BLaER1 treated with 17β-estradiol and CSF1 and Interleukin-3, amounts not matched to agents 10 nM and 100 nM (cell line): Measurements from ENCODE around the gene CTDSP2.

Experiments
- H3K27ac ChIP-seq, 11 experiments: shearing (Covaris generic); formaldehyde crosslinking; 2 replicates each; pipeline ENCODE4 v1.8.1; 2022
- H3K27me3 ChIP-seq, 11 experiments: shearing (Covaris generic); formaldehyde crosslinking; 2 replicates each; pipeline ENCODE4 v1.8.1; 2022
- H3K36me3 ChIP-seq, 11 experiments: shearing (Covaris generic); formaldehyde crosslinking; 2 replicates each; pipeline ENCODE4 v1.8.1; 2022
- H3K4me1 ChIP-seq, 10 experiments: shearing (Covaris generic); formaldehyde crosslinking; 2 replicates each; pipeline ENCODE4 v1.8.1; 2022
- H3K4me2 ChIP-seq, 11 experiments: shearing (Covaris generic); formaldehyde crosslinking; 2 replicates each; pipeline ENCODE4 v1.8.1; 2022
- H3K4me3 ChIP-seq, 10 experiments: shearing (Covaris generic); formaldehyde crosslinking; 2 replicates each; pipeline ENCODE4 v1.8.1; 2022
- H3K9ac ChIP-seq, 11 experiments: shearing (Covaris generic); formaldehyde crosslinking; 2 replicates each; pipeline ENCODE4 v1.8.1; 2022
- H3K9me3 ChIP-seq, 11 experiments: shearing (Covaris generic); formaldehyde crosslinking; replicated peaks in 1 of 11; 2 replicates each; pipeline ENCODE4 v1.8.1; 2022
- H4K20me1 ChIP-seq, 11 experiments: shearing (Covaris generic); formaldehyde crosslinking; 2 replicates each; pipeline ENCODE4 v1.8.1; 2022
- Cebpa-rat ChIP-seq, 11 experiments: shearing (Covaris generic); IDR thresholded peaks; 2 replicates each; pipeline ENCODE4 v1.8.1; 2022

The CTDSP2 gene

DNA sequence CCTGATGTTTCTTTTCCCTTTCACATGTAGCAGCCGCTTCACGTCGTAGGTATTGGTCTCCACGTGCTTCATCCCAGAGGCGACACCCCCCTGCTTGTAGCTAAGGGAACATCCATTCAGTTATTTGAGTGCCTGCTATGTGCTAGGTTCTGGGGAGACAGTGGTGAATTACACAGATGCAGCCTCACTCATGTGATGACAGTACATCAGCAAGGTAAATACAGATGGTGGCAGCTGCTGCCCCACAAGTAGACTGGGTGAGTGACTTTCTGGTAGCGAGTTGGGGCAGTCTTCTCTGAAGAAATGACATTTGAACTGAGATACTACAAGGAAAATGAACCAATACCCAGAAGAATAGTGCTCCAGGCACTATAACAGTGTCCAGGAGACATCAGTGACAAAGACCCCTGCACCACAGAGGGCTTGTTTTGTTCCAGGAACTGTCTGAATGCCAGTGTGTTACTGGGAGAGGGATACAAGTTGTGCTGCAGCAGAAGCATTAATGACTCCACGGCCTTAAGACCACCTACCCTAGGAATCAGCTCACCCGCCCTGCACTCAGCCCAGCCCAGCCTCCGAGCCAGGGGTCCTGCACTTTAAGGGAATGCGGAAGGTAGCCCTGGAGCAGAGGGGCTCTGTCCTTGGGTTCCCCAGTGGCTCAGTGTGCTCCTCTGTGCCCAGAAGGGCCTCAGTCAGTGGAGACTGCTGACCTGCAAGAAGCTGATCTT is 35.3 kb downstream of the CTDSP2 start:
- peaks cover 23 to 60% (median 47%) of the 10 kb centered on the region in 11 experiments; a peak in 21 of 22 replicates for H3K36me3 ChIP-seq
- H3K27me3 ChIP-seq = no peaks in the 10 kb centered on the region; a peak in 1 of 22 replicates
- no peak overlapping the region for H3K4me3 ChIP-seq
- no peaks in the 10 kb centered on the region for H3K9me3 ChIP-seq
- H4K20me1 ChIP-seq = peaks cover 0 to 11% (median 0%) of the 10 kb centered on the region in 11 experiments; a peak in 2 of 22 replicates
- H3K4me1 ChIP-seq = peaks cover 0 to 29% (median 4%) of the 10 kb centered on the region in 10 experiments; a peak in 10 of 20 replicates
- TF ChIP-seq Cebpa-rat (IDR thresholded peaks at IDR 0.05) = no peak
- H3K27ac ChIP-seq = no peak overlapping the region
- peak overlapping the region in 3 of 11 experiments; percentile 24 to 29 (median 27); a peak in 3 of 22 replicates for H3K4me2 ChIP-seq
- no peak overlapping the region for H3K9ac ChIP-seq

DNA sequence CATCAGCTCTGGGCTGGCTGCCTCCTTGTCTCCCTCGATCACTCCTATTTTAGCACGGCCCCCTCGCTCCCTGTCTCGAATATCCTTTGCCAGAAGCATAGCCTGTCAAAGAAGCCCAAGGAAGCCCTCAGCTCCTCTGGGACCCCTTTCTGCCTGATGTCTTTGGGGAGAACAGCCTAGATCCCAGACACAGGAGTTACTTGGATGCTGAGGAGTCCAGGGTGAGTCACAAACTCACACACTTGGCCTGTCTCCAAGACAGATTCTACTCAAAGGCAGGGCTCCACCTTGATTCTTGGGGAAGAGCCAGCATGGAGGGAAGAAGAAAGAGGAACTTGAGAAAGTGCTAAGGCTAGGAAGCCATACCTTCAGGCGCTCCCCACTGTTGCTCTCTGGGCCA is 36.1 kb downstream of the CTDSP2 start:
- Histone ChIP-seq H3K27me3 (no peaks in the 10 kb centered on the region; a peak in 1 of 22 replicates), H3K9ac (no peak overlapping the region), H3K4me3 (no peak overlapping the region), H3K9me3 (no peaks in the 10 kb centered on the region), H3K27ac (no peak overlapping the region), H3K4me1 (peaks cover 0 to 22% (median under 1%) of the 10 kb centered on the region in 10 experiments; a peak in 8 of 20 replicates), H3K36me3 (peaks cover 23 to 67% (median 48%) of the 10 kb centered on the region in 11 experiments; a peak in 21 of 22 replicates), H4K20me1 (peaks cover 0 to 11% (median 0%) of the 10 kb centered on the region in 11 experiments; a peak in 2 of 22 replicates), H3K4me2 (peak overlapping the region in 3 of 11 experiments; percentile 24 to 29 (median 27); a peak in 5 of 22 replicates)
- TF ChIP-seq Cebpa-rat (IDR thresholded peaks at IDR 0.05) = no peak

DNA sequence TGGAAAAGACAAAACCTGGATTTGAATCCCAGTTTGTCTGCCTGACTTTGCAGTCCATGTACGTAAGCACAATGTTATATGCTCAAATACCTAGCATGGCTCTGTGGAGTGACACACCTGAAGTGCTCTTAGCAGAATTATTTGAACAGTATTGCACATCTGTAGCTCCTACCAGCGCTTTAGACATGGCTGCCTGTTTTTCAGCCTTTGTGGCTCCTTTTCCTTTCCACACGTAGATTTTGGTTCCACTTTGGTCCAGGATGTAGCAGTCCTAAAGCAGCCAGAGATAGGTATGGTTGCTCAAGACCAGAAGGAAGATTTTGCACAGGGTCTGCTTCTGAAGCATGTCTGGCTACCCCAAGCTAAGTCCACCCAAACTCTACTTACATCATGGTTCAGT is 37.1 kb downstream of the CTDSP2 start:
- Histone ChIP-seq H3K4me1 (peaks cover 0 to 16% (median 0%) of the 10 kb centered on the region in 10 experiments; a peak in 5 of 20 replicates), H3K4me3 (no peak overlapping the region), H3K9ac (no peak overlapping the region), H3K27ac (no peak overlapping the region), H3K4me2 (no peak overlapping the region), H3K27me3 (no peaks in the 10 kb centered on the region; a peak in 1 of 22 replicates), H4K20me1 (peaks cover 0 to 11% (median 0%) of the 10 kb centered on the region in 11 experiments; a peak in 1 of 22 replicates), H3K36me3 (peaks cover 23 to 77% (median 51%) of the 10 kb centered on the region in 11 experiments; a peak in 21 of 22 replicates), H3K9me3 (no peaks in the 10 kb centered on the region)
- no peak for TF ChIP-seq Cebpa-rat (IDR thresholded peaks at IDR 0.05)

DNA sequence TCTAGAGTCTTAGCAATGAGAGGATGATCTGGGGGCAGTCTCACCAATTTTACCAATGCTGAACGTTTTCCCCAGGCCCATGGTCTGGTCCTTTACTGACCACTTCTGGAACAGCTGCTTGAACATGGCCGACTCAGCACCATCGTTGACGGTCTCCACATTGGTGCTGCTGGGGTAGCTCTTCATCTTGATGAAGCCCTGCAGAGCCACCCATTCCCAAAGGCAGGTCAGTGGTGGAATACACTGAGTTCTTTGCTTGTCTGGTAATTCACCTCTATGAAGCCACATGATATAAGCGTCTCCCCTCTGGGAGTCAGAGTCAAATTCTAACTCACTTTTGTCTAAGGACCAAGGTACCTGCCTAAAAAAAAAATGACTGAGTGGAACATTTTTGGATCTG is 38.2 kb downstream of the CTDSP2 start:
- Histone ChIP-seq H3K27me3 (no peaks in the 10 kb centered on the region; a peak in 1 of 22 replicates), H3K4me1 (peaks cover 0 to 14% (median 0%) of the 10 kb centered on the region in 10 experiments; a peak in 5 of 20 replicates), H3K4me2 (no peak overlapping the region), H3K36me3 (peaks cover 25 to 83% (median 57%) of the 10 kb centered on the region in 11 experiments), H4K20me1 (peaks cover 0 to 11% (median 0%) of the 10 kb centered on the region in 11 experiments; a peak in 1 of 22 replicates), H3K4me3 (no peak overlapping the region), H3K9ac (no peak overlapping the region), H3K27ac (no peak overlapping the region), H3K9me3 (no peaks in the 10 kb centered on the region)
- no peak for TF ChIP-seq Cebpa-rat (IDR thresholded peaks at IDR 0.05)

DNA sequence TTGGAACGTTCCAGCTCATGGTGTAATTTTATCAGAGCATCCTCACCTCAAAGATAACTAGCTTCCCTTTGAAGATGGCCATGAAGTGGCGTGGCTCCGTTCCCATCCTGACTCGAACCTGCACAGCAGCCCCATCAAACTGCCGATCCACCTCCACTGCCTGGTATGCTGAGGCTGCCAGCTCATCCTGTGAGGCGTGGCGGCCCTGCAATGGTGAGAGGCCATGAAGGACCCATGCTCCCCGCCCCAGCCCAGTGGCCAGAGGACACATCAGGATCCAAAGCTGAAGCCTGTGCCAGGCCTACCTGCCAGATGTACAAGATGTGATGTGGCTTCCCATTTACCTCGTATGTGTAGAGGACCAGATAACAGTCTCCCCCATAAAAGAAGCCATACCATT is 39.2 kb downstream of the CTDSP2 start:
- Histone ChIP-seq H3K4me3 (no peak overlapping the region), H3K27me3 (no peaks in the 10 kb centered on the region; a peak in 1 of 22 replicates), H3K4me1 (peaks cover 0 to 10% (median 0%) of the 10 kb centered on the region in 10 experiments; a peak in 5 of 20 replicates), H4K20me1 (peaks cover 0 to 11% (median 0%) of the 10 kb centered on the region in 11 experiments; a peak in 4 of 22 replicates), H3K36me3 (peaks cover 35 to 93% (median 67%) of the 10 kb centered on the region in 11 experiments), H3K4me2 (no peak overlapping the region), H3K9ac (no peak overlapping the region), H3K27ac (no peak overlapping the region), H3K9me3 (no peaks in the 10 kb centered on the region)
- no peak for TF ChIP-seq Cebpa-rat (IDR thresholded peaks at IDR 0.05)

DNA sequence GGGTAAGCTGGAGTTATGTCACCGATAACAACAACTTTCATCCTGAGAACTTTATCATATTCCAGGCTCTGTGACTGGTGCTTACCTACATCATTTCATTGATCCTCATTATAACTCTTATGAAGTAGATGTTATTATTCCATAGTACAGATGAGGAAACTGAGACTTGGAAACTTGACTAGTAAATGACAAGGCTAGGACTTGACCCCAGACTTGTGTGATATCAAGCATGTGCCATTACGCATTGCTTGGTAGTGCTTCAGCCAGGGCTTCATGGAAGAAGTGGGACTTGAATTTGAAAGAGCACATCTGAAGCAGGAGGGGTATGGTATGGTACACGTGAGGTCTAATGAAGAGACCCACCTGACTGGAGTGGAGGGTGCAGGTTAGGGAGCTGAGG is 39.9 kb downstream of the CTDSP2 start:
- Histone ChIP-seq H3K4me3 (no peak overlapping the region), H3K9ac (no peak overlapping the region), H3K4me1 (peaks cover 0 to 10% (median 0%) of the 10 kb centered on the region in 10 experiments; a peak in 5 of 20 replicates), H3K27ac (no peak overlapping the region), H3K36me3 (peaks cover 40 to 94% (median 73%) of the 10 kb centered on the region in 11 experiments), H3K27me3 (no peaks in the 10 kb centered on the region; a peak in 1 of 22 replicates), H3K9me3 (no peaks in the 10 kb centered on the region), H4K20me1 (peaks cover 0 to 13% (median 0%) of the 10 kb centered on the region in 11 experiments; a peak in 6 of 22 replicates), H3K4me2 (no peak overlapping the region)
- TF ChIP-seq Cebpa-rat (IDR thresholded peaks at IDR 0.05) = no peak

DNA sequence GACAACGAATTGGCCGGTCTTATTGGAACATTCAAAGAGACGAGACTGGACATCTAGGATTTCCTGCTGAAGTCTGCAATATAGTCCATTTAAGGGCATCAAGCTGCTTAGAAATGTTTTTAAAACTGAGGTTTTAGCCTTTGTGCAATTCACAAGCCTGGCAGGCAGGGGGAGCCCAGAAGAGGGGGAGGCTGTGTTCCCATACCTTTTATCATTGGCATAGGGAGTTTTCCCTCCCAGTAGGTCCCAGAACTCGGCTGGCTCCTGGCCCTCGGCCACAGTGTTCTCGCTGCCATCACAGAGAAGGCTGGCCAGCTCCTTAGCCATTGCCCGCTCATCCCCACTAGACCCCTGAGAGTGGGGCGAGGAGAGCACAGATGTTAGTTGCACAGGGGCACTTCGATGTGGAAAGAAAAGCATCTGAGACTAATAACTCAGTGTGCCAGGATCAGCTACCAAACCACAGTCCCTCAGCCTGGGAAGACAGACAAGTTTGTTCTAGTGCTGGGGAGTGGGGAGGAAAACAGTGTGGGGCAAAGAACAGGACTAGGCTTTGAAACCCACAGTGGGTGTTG is 43.1 kb downstream of the CTDSP2 start:
- Histone ChIP-seq H3K9me3 (no peaks in the 10 kb centered on the region), H3K9ac (no peak overlapping the region), H3K36me3 (peaks cover 51 to 99% (median 77%) of the 10 kb centered on the region in 11 experiments), H3K27ac (no peak overlapping the region), H4K20me1 (peaks cover 0 to 17% (median 5%) of the 10 kb centered on the region in 11 experiments; a peak in 8 of 22 replicates), H3K4me2 (no peak overlapping the region), H3K27me3 (no peaks in the 10 kb centered on the region; a peak in 1 of 22 replicates), H3K4me3 (no peak overlapping the region), H3K4me1 (peaks cover 0 to 3% (median 0%) of the 10 kb centered on the region in 10 experiments; a peak in 3 of 20 replicates)
- TF ChIP-seq Cebpa-rat (IDR thresholded peaks at IDR 0.05) = no peak

DNA sequence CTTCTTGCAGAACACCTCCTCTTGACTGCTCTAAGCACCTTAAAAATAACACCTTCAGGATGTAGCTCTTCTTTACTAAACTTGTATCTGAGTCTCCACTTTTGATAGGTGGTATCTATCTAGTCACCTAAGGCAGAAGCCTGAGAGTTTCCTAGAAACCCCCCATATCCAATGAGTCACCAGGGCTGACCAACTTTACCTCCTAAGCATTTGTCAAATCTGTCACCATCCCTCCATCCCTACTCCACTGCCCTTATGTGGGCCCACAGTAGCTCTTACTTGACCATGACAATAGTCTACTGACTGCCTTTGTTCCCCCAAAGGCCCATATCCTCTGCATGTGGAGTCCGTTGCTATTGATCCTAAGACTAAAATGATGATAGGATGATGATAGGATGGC is 43.9 kb downstream of the CTDSP2 start:
- H3K9me3 ChIP-seq = no peaks in the 10 kb centered on the region
- no peak overlapping the region for H3K4me2 ChIP-seq
- H3K4me3 ChIP-seq = no peak overlapping the region
- H3K27me3 ChIP-seq = no peaks in the 10 kb centered on the region
- H3K4me1 ChIP-seq = peaks cover 0 to 11% (median 3%) of the 10 kb centered on the region in 10 experiments; a peak in 10 of 20 replicates
- peaks cover 47 to 99% (median 74%) of the 10 kb centered on the region in 11 experiments for H3K36me3 ChIP-seq
- TF ChIP-seq Cebpa-rat (IDR thresholded peaks at IDR 0.05) = no peak
- H3K9ac ChIP-seq = no peak overlapping the region
- H3K27ac ChIP-seq = no peak overlapping the region
- H4K20me1 ChIP-seq = peaks cover 0 to 23% (median 5%) of the 10 kb centered on the region in 11 experiments; a peak in 9 of 22 replicates

DNA sequence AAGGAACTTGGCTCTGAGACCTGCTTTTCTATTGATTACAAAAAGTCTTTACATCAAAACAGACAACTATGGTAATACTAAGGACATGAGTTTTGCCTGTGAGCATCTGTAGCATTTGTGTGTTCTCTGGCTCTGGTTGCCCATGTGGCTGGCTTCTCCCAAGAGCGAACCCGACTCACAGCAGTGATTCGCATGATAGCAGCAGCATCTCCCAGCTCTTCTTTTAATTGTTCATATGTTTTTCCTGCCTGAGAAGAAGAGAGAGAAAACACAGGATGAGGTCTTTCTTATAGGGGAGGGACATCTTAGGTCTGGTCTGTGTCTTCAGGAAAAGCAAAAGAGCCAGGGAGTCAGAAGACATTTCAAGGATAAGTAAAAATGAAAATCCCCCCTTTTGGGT is 45.6 kb downstream of the CTDSP2 start:
- Histone ChIP-seq H3K27me3 (no peaks in the 10 kb centered on the region), H3K36me3 (peaks cover 61 to 99% (median 76%) of the 10 kb centered on the region in 11 experiments), H4K20me1 (peaks cover 0 to 39% (median 6%) of the 10 kb centered on the region in 11 experiments; a peak in 13 of 22 replicates), H3K4me2 (no peak overlapping the region), H3K9me3 (no peaks in the 10 kb centered on the region), H3K4me1 (peaks cover 0 to 21% (median 6%) of the 10 kb centered on the region in 10 experiments; a peak in 12 of 20 replicates), H3K27ac (no peak overlapping the region), H3K9ac (no peak overlapping the region), H3K4me3 (no peak overlapping the region)
- TF ChIP-seq Cebpa-rat (IDR thresholded peaks at IDR 0.05) = no peak
